ENCODE data around the gene SLC2A5.

The SLC2A5 gene

GRCh38 chr1:9079988-9080704, 10.7 kb upstream of the SLC2A5 start:
- 94% methylated on average over 9 of the region's 12 CpGs for WGBS
- no peak overlapping the region for H3K27ac ChIP-seq (ENCODE audit: low read length, poor library complexity, severe bottlenecking)
- no peak overlapping the region for H3K9ac ChIP-seq (ENCODE audit: low read length)
- H3K79me1 ChIP-seq (replicated peaks; ENCODE audit: low read length, poor library complexity, severe bottlenecking): no peaks in the 10 kb centered on the region
- H3K4me3 ChIP-seq (ENCODE audit: insufficient read depth in 1 of 2, low read depth in 1 of 2, low read length in 2 of 2): no peak overlapping the region
- no peak overlapping the region for H2BK12ac ChIP-seq (ENCODE audit: low read length in 2 of 2)
- H3K36me3 ChIP-seq (ENCODE audit: control insufficient read depth in 1 of 2, insufficient read depth in 2 of 2, low read depth in 1 of 2, low read length in 2 of 2): no peaks in the 10 kb centered on the region
- H2BK15ac ChIP-seq (ENCODE audit: low read depth, poor library complexity, severe bottlenecking): no peak overlapping the region
- H3K4me2 ChIP-seq (ENCODE audit: low read length, poor library complexity, severe bottlenecking): no peak overlapping the region
- no peak overlapping the region for H3K4ac ChIP-seq (ENCODE audit: low read depth in 1 of 2, low read length in 2 of 2)
- DNase-seq: no peak
- H2AFZ ChIP-seq (ENCODE audit: low read depth, low read length): no peak overlapping the region
- no peak overlapping the region for H4K8ac ChIP-seq (ENCODE audit: low read length)
- no peaks in the 10 kb centered on the region for H3K9me3 ChIP-seq (ENCODE audit: control insufficient read depth, low read length)
- H3K4me1 ChIP-seq (ENCODE audit: control insufficient read depth, insufficient read depth, low read depth, low read length): peaks cover 11% of the 10 kb centered on the region
- no peak overlapping the region for H2BK5ac ChIP-seq (ENCODE audit: low read depth, low read length, poor library complexity, severe bottlenecking)
- H2BK120ac ChIP-seq (ENCODE audit: low read depth, low read length): no peak overlapping the region
- no peak overlapping the region for H3K23ac ChIP-seq (ENCODE audit: low read length in 2 of 2)
- H3K14ac ChIP-seq (ENCODE audit: low read length in 2 of 2): no peak overlapping the region
- H4K91ac ChIP-seq (ENCODE audit: low read length): no peak overlapping the region
- no peak overlapping the region for H2AK5ac ChIP-seq (ENCODE audit: low read length, severe bottlenecking)
- H3K18ac ChIP-seq (ENCODE audit: low read depth in 1 of 2, low read length in 2 of 2): no peak overlapping the region
- H3K27me3 ChIP-seq (ENCODE audit: control insufficient read depth in 1 of 2, insufficient read depth in 1 of 2, low read length in 2 of 2): no peaks in the 10 kb centered on the region

- H3K36me3 ChIP-seq (ENCODE audit: control insufficient read depth in 1 of 2, insufficient read depth in 2 of 2, low read depth in 1 of 2, low read length in 2 of 2): no peaks in the 10 kb centered on the region
- 89% methylated on average over 18 of the region's 19 CpGs for WGBS
- H3K14ac ChIP-seq (ENCODE audit: low read length in 2 of 2): no peak overlapping the region
- peak; percentile 32 for DNase-seq
- peak overlapping the region; percentile 66 for H2BK5ac ChIP-seq (ENCODE audit: low read depth, low read length, poor library complexity, severe bottlenecking)
- H2BK12ac ChIP-seq (ENCODE audit: low read length in 2 of 2): peak overlapping the region in 1 of 2 experiments; percentile 24
- no peak overlapping the region for H3K23ac ChIP-seq (ENCODE audit: low read length in 2 of 2)
- peaks cover 11% of the 10 kb centered on the region for H3K4me1 ChIP-seq (ENCODE audit: control insufficient read depth, insufficient read depth, low read depth, low read length)
- no peaks in the 10 kb centered on the region for H3K79me1 ChIP-seq (replicated peaks; ENCODE audit: low read length, poor library complexity, severe bottlenecking)
- H4K91ac ChIP-seq (ENCODE audit: low read length): no peak overlapping the region
- peak overlapping the region in 1 of 2 experiments; percentile 38 for H3K18ac ChIP-seq (ENCODE audit: low read depth in 1 of 2, low read length in 2 of 2)
- no peaks in the 10 kb centered on the region for H3K9me3 ChIP-seq (ENCODE audit: control insufficient read depth, low read length)
- H3K4me2 ChIP-seq (ENCODE audit: low read length, poor library complexity, severe bottlenecking): no peak overlapping the region
- H4K8ac ChIP-seq (ENCODE audit: low read length): no peak overlapping the region
- no peak overlapping the region for H2BK120ac ChIP-seq (ENCODE audit: low read depth, low read length)
- no peak overlapping the region for H2AFZ ChIP-seq (ENCODE audit: low read depth, low read length)
- no peak overlapping the region for H3K4ac ChIP-seq (ENCODE audit: low read depth in 1 of 2, low read length in 2 of 2)
- no peak overlapping the region for H2AK5ac ChIP-seq (ENCODE audit: low read length, severe bottlenecking)
- H2BK15ac ChIP-seq (ENCODE audit: low read depth, poor library complexity, severe bottlenecking): no peak overlapping the region
- H3K27ac ChIP-seq (ENCODE audit: low read length, poor library complexity, severe bottlenecking): no peak overlapping the region
- H3K27me3 ChIP-seq (ENCODE audit: control insufficient read depth in 1 of 2, insufficient read depth in 1 of 2, low read length in 2 of 2): no peaks in the 10 kb centered on the region
- no peak overlapping the region for H3K9ac ChIP-seq (ENCODE audit: low read length)
- H3K4me3 ChIP-seq (ENCODE audit: insufficient read depth in 1 of 2, low read depth in 1 of 2, low read length in 2 of 2): no peak overlapping the region
These were observed 9.5 kb upstream of the SLC2A5 start for GRCh38 chr1:9078752-9079500.

- Histone ChIP-seq H3K4me1 (ENCODE audit: control insufficient read depth, insufficient read depth, low read depth, low read length) (peaks cover 9% of the 10 kb centered on the region), H3K27me3 (ENCODE audit: control insufficient read depth in 1 of 2, insufficient read depth in 1 of 2, low read length in 2 of 2) (no peaks in the 10 kb centered on the region), H4K91ac (ENCODE audit: low read length) (no peak overlapping the region), H3K23ac (ENCODE audit: low read length in 2 of 2) (no peak overlapping the region), H2BK5ac (ENCODE audit: low read depth, low read length, poor library complexity, severe bottlenecking) (no peak overlapping the region), H3K9me3 (ENCODE audit: control insufficient read depth, low read length) (no peaks in the 10 kb centered on the region), H3K36me3 (ENCODE audit: control insufficient read depth in 1 of 2, insufficient read depth in 2 of 2, low read depth in 1 of 2, low read length in 2 of 2) (no peaks in the 10 kb centered on the region), H3K4me2 (ENCODE audit: low read length, poor library complexity, severe bottlenecking) (no peak overlapping the region), H2BK12ac (ENCODE audit: low read length in 2 of 2) (peak overlapping the region in 1 of 2 experiments; percentile 24), H3K79me1 (replicated peaks; ENCODE audit: low read length, poor library complexity, severe bottlenecking) (no peaks in the 10 kb centered on the region), H2AFZ (ENCODE audit: low read depth, low read length) (no peak overlapping the region), H2BK120ac (ENCODE audit: low read depth, low read length) (no peak overlapping the region), H2AK5ac (ENCODE audit: low read length, severe bottlenecking) (no peak overlapping the region), H4K8ac (ENCODE audit: low read length) (no peak overlapping the region), H3K14ac (ENCODE audit: low read length in 2 of 2) (no peak overlapping the region), H2BK15ac (ENCODE audit: low read depth, poor library complexity, severe bottlenecking) (no peak overlapping the region), H3K4me3 (ENCODE audit: insufficient read depth in 1 of 2, low read depth in 1 of 2, low read length in 2 of 2) (no peak overlapping the region), H3K27ac (ENCODE audit: low read length, poor library complexity, severe bottlenecking) (no peak overlapping the region), H3K4ac (ENCODE audit: low read depth in 1 of 2, low read length in 2 of 2) (no peak overlapping the region), H3K9ac (ENCODE audit: low read length) (no peak overlapping the region), H3K18ac (ENCODE audit: low read depth in 1 of 2, low read length in 2 of 2) (no peak overlapping the region)
- DNase-seq: peak; percentile 88
- WGBS: 68% methylated on average over 6 of the region's 9 CpGs
These were observed 8.7 kb upstream of the SLC2A5 start for GRCh38 chr1:9078015-9078751.

- no peak overlapping the region for H2AK5ac ChIP-seq (ENCODE audit: low read length, severe bottlenecking)
- no peak overlapping the region for H4K91ac ChIP-seq (ENCODE audit: low read length)
These were observed 5.6 kb upstream of the SLC2A5 start for GRCh38 chr1:9075022-9075421.

More at GRCh38 chr1:9075022-9075421, 5.6 kb upstream of the SLC2A5 start:
- Histone ChIP-seq H3K23ac (ENCODE audit: low read length in 2 of 2) (no peak overlapping the region), H2AFZ (ENCODE audit: low read depth, low read length) (no peak overlapping the region), H3K27me3 (ENCODE audit: control insufficient read depth in 1 of 2, insufficient read depth in 1 of 2, low read length in 2 of 2) (no peaks in the 10 kb centered on the region), H3K18ac (ENCODE audit: low read depth in 1 of 2, low read length in 2 of 2) (no peak overlapping the region), H2BK12ac (ENCODE audit: low read length in 2 of 2) (no peak overlapping the region), H3K4ac (ENCODE audit: low read depth in 1 of 2, low read length in 2 of 2) (no peak overlapping the region), H2BK120ac (ENCODE audit: low read depth, low read length) (no peak overlapping the region), H3K4me1 (ENCODE audit: control insufficient read depth, insufficient read depth, low read depth, low read length) (peaks cover 6% of the 10 kb centered on the region), H3K9ac (ENCODE audit: low read length) (no peak overlapping the region), H3K27ac (ENCODE audit: low read length, poor library complexity, severe bottlenecking) (no peak overlapping the region), H3K4me3 (ENCODE audit: insufficient read depth in 1 of 2, low read depth in 1 of 2, low read length in 2 of 2) (no peak overlapping the region), H4K8ac (ENCODE audit: low read length) (no peak overlapping the region), H2BK15ac (ENCODE audit: low read depth, poor library complexity, severe bottlenecking) (no peak overlapping the region), H3K4me2 (ENCODE audit: low read length, poor library complexity, severe bottlenecking) (no peak overlapping the region), H3K14ac (ENCODE audit: low read length in 2 of 2) (no peak overlapping the region), H3K36me3 (ENCODE audit: control insufficient read depth in 1 of 2, insufficient read depth in 2 of 2, low read depth in 1 of 2, low read length in 2 of 2) (no peaks in the 10 kb centered on the region), H3K79me1 (replicated peaks; ENCODE audit: low read length, poor library complexity, severe bottlenecking) (no peaks in the 10 kb centered on the region), H3K9me3 (ENCODE audit: control insufficient read depth, low read length) (no peaks in the 10 kb centered on the region), H2BK5ac (ENCODE audit: low read depth, low read length, poor library complexity, severe bottlenecking) (no peak overlapping the region)
- 11% methylated on average over 5 of the region's 5 CpGs for WGBS
- DNase-seq: peak; percentile 84
